ENCODE data around the gene CLTCL1.

CLTCL1 gene

DNA sequence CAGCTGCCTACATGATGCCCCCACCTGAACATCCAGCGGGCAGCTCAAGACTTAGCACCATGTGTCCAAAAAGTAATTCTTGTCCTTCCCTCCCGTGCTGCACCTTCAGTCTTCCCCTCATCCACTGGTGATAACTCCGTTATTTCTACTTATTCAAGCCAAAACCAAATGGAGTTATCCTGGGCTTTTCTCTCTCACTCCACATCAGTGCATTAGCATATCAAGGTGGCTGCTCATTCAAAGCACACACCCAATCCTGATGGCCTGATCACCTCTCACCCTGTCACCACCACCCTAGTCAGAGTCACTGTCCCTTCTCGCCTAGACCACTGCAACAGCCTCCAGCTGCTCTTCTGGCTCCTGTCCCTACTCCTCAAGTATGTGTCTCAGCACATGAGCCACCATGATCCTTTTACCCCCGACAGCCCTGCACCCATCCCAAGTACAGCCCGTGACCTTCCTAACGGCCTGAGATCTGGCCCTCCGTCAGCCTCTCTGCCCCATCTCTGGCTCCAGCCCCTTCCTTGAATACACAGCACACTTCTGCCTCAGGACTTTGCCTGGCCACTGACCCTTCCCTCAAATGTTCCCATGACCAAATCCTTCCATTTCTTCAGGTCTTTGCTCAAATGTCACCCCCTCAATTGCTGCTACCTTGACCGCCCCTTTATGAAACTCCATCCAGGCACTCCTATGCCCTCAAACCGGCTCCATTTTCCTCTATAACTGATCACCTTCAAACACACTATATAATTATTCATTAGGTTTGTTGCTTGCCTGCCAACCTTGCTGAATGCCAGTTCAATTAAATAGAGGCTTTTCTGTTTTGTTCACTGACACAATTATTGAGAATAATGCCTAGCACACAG is 93.3 kb downstream of the CLTCL1 start:
- TF ChIP-seq TAF1 (IDR thresholded peaks at IDR 0.05; ENCODE audit: borderline replicate concordance, low read depth, low read length) (no peak), POLR2AphosphoS5 (IDR thresholded peaks at IDR 0.05; ENCODE audit: low read depth, low read length) (no peak), POLR2A (IDR thresholded peaks at IDR 0.05; ENCODE audit: low read depth, low read length) (no peak)
- FAIRE-seq (no peak), DNase-seq (ENCODE audit: insufficient read length) (no peak)

DNA sequence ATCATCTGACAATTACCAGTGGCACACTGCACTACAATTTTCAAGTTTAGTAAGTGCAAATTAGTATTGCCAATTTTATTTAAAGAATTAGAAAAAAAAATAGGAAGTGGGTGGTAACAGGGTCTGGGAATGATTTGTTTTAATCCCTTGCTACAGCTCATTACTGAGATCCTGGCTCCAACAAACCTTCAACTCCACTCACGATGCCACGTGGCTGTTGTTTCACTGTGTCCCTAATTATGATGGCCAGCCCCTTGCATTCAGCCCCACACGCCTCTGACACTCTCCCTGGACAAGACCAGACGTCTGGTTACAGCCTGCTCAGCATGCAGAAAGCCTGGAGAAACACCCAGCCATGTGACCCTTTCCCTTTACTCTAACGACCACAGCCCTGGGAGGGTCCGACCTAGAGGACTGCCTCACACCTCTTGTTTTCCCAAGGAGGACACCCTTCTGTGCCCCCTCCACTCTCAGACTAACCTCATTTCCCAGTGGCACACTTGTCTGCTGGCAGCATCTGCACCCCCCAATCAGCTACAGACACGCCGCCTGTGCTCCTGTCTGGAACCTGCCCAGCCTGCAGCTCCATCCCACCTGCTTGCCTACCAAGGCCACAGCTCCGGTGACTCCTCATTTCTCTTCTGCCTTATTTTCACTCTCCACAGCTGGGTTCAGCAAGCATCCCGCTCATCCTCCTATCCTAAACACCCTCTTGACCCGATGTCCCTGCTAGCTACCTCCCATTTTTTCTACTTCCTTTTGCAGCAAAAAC is 94.5 kb downstream of the CLTCL1 start:
- FAIRE-seq (no peak), DNase-seq (ENCODE audit: insufficient read length) (no peak)
- TF ChIP-seq POLR2AphosphoS5 (IDR thresholded peaks at IDR 0.05; ENCODE audit: low read depth, low read length) = no peak
- no peak for TF ChIP-seq POLR2A (IDR thresholded peaks at IDR 0.05; ENCODE audit: low read depth, low read length)
- no peak for TF ChIP-seq TAF1 (IDR thresholded peaks at IDR 0.05; ENCODE audit: borderline replicate concordance, low read depth, low read length)

DNA sequence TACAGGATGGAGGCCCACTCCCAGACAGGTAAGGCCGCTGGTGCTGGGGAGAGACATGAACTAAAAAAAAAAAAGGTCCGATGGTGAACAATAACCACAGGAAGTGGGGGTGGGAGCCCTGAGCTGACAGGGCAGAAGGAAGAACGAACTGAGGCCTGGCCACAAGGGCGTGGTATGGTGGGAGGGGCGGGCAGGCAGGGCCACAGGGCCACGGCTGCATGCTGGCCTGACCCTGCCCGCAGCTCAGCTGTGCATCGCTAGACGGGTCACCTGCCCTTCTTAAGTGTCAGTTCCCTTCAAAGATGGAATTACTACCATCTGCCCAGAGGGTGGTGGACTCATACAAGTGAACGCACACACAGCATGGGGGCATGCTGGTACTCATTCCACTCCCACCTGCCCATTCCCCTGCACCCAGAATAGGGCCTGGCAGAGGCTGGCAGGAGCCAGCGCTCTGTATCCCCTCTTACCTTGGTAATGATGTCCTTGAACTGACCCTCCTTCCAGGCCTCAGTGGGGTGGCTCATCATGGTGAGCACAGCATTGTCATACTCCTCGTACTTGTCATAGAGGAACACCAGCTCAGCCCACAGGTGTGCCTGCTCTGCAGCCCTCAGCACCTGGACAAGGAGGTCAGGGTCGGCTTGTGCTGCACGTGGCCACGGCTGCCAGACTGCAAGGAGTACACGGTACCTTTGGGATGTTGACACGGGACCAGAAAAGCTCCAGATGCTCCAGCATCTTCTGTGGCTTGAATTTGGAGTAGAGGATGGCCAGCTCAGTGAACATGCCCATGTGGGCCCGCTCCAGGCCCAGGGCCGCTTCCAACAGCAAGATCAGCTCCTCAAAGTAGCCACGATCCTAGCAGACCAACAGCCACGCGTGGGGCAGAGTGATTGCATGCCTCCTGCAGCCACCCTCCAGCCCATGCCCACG is 95.5 kb downstream of the CLTCL1 start:
- no peak for DNase-seq (ENCODE audit: insufficient read length)
- FAIRE-seq = no peak
- no peak for TF ChIP-seq TAF1 (IDR thresholded peaks at IDR 0.05; ENCODE audit: borderline replicate concordance, low read depth, low read length)
- no peak for TF ChIP-seq POLR2AphosphoS5 (IDR thresholded peaks at IDR 0.05; ENCODE audit: low read depth, low read length)
- TF ChIP-seq POLR2A (IDR thresholded peaks at IDR 0.05; ENCODE audit: low read depth, low read length) = no peak

DNA sequence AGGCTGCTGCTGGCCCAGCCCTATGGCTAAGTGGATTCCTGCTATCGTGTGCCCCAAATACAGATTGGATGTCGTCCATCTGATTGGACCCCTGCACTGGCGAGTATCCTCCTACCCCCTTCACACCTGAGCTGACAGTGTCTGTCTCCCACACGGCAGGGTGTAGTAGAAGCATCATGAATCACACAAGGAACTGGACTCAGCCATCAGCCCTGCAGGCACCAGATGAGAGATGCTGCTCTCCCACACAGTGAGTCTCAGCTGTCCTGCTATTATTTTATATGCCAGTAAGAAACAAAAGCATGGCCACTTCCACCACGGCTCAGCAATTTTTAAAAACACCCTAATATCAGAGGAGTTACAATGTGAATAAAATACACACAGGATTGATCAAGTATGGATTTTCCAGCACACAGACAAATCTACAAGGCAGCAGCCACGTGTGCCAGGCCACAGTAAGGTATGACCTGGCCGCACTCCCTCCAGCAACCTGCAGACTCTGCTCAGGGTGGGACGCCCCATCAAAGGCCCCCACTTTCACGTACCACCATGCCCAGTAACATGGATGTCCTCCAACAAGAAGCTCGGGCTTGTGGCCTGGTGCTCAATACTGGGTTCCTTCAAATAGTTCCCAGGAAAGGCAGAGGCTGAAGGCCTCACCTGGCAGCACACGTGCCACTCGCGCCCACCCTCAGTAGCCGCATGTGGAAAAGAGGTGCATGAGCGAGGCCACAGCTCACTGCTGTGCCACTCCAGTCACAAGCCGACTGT is 96.6 kb downstream of the CLTCL1 start:
- FAIRE-seq (no peak), DNase-seq (ENCODE audit: insufficient read length) (no peak)
- TF ChIP-seq TAF1 (IDR thresholded peaks at IDR 0.05; ENCODE audit: borderline replicate concordance, low read depth, low read length) (no peak), POLR2A (IDR thresholded peaks at IDR 0.05; ENCODE audit: low read depth, low read length) (no peak), POLR2AphosphoS5 (IDR thresholded peaks at IDR 0.05; ENCODE audit: low read depth, low read length) (no peak)

DNA sequence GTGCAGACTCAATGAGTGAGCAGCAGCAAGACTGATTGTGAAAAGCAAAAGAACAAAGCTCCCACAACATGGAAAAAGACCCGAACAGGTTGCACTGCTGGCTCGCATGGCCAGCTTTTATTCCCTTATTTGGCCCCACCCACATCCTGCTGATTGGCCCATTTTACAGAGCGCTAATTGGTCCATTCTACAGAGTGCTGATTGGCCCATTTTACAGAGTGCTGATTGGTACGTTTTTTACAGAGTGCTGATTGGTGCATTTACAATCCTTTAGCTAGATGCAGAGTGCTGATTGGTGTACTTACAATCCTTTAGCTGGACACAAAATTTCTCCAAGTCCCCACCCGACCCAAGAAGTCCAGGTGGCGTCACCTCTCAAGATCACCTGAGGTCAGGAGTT is 97.6 kb downstream of the CLTCL1 start:
- FAIRE-seq = no peak
- no peak for DNase-seq (ENCODE audit: insufficient read length)
- TF ChIP-seq POLR2AphosphoS5 (IDR thresholded peaks at IDR 0.05; ENCODE audit: low read depth, low read length) = no peak
- no peak for TF ChIP-seq TAF1 (IDR thresholded peaks at IDR 0.05; ENCODE audit: borderline replicate concordance, low read depth, low read length)
- TF ChIP-seq POLR2A (IDR thresholded peaks at IDR 0.05; ENCODE audit: low read depth, low read length) = no peak

DNA sequence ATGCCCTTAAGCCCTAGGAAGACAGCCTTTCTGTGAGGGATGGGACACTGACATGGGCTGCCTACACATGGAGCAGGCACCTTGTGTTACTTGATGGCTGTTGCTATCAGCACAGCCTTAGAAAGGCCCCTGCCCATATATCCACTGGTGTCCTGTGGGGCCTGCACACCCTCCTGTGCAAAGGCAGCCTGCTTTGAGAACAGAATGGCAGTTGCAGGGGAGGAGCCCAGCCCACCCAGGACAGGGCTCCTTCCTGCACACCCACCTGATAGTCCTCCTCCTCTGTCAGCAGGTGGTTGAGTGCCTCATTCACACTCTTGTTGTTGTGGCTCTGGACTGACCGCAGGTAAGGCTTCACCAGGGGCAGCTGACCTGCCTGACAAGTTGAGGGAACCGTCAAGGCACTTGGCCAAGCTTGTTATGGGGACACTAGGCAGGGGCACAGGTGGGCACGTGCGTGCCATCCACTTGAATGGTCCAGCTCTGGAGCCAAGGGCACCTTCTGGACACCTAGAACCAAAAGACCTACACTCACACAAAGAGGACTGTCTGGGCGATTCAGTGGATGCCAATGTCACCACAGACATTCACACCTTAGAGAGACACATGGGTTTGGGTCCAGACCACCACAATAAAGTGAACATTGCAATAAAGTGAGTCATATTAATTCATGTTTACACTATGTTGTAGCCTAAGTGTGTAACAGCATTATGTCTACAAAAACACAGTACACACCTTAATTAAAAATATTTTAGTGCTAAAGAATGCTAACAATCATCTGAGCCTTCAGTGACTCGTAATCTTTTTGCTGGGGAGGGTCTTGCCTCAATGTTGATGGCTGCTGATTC is 103.6 kb downstream of the CLTCL1 start:
- FAIRE-seq = no peak
- no peak for TF ChIP-seq POLR2A (IDR thresholded peaks at IDR 0.05; ENCODE audit: low read depth, low read length)
- no peak for TF ChIP-seq TAF1 (IDR thresholded peaks at IDR 0.05; ENCODE audit: borderline replicate concordance, low read depth, low read length)
- no peak for TF ChIP-seq POLR2AphosphoS5 (IDR thresholded peaks at IDR 0.05; ENCODE audit: low read depth, low read length)
- DNase-seq (ENCODE audit: insufficient read length) = no peak

DNA sequence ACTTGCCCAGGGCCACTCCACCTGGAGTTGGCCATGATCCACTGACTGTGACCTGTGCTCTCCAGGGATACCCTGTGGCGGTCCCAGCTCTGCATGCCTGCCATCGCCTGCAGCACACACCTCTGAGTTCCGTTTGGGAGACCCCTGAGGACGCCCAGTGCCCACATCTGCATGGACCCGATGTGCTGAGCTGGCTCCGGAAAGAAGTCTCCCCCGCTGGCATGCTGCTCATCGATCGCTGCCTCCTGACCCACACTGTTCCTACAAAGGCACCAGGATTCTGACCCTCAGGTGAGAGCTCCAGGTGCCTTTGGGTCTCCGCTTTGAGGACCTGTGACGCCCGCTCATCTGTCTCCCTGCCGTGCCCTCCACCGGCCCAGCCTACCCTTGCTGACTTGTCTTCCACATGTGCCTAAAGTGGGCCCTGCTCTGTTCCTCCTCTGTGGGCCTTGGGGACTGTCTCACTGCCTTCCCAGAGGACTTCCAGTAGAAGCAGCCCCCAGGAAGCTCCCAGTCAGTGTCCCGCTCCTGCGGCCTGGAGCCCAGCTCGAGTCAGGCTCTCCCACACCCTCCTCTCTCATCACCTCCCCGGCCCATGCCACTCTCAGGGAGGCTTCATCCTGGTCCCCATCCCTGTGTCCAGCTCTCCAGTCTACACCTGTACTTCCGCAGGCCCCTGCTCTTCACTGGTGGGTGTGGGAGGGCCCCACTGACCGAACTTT is 107.1 kb downstream of the CLTCL1 start:
- FAIRE-seq = no peak

DNA sequence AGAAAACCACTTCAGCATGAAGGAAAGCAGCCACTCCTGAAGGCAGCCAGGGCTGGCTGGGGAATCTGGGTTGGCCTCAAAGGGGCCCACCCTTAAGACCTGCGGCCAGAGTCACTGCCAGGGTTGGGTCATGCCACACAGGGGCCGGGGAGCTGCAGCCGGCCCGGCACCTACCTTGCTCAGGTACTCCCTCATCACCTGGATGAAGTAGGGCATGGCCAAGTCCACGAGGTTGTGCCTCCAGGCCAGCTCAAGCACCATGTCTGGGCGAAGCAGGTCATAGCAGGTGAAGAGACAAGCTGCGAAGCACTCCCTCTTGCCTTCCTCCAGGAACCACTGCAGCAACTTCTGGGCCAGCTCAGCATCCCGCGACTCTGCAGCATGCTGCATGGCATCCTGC is 108.3 kb downstream of the CLTCL1 start:
- DNase-seq (ENCODE audit: insufficient read length) = no peak
- TF ChIP-seq POLR2A (IDR thresholded peaks at IDR 0.05; ENCODE audit: low read depth, low read length) (no peak), POLR2AphosphoS5 (IDR thresholded peaks at IDR 0.05; ENCODE audit: low read depth, low read length) (no peak), TAF1 (IDR thresholded peaks at IDR 0.05; ENCODE audit: borderline replicate concordance, low read depth, low read length) (no peak)
- FAIRE-seq = no peak

More for the DNA sequence above, 107.1 kb downstream of the CLTCL1 start:
- DNase-seq (ENCODE audit: insufficient read length) = no peak
- no peak for TF ChIP-seq POLR2AphosphoS5 (IDR thresholded peaks at IDR 0.05; ENCODE audit: low read depth, low read length)
- no peak for TF ChIP-seq TAF1 (IDR thresholded peaks at IDR 0.05; ENCODE audit: borderline replicate concordance, low read depth, low read length)
- no peak for TF ChIP-seq POLR2A (IDR thresholded peaks at IDR 0.05; ENCODE audit: low read depth, low read length)

DNA sequence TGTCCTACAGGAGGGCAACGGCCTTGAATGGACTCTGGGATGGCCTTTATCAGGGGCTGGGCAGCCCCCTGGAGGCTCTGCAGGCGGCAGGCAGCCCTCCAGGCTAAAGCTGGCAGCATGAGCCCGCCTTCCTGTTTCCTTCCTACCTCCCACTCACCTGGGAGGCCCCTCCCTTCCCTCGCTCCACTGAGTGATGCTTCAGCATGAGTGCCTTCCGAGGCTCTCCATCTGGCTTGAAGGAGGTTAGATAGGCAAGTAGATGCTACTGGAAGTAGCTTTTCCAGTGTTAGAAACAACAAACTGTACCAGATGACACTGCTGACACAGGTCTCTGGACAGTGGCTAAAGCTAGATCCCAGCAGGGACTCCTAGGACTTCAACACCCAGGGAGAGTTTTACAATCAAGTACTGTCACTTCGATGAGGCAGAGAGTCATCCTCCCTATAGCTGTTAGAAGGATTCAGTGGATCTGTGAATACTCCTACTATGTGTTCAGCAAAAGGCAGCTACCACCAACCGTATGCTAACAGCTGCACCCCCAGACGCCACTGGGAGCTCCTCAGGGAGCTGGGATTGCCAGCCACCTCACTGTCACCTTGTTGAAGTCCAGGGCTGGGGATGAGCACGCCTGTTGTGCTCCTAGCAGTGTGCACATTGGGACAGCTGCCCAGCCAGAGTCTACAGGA is 108.9 kb downstream of the CLTCL1 start:
- DNase-seq (ENCODE audit: insufficient read length) (no peak), FAIRE-seq (peak; percentile 24)
- no peak for TF ChIP-seq POLR2AphosphoS5 (IDR thresholded peaks at IDR 0.05; ENCODE audit: low read depth, low read length)
- no peak for TF ChIP-seq TAF1 (IDR thresholded peaks at IDR 0.05; ENCODE audit: borderline replicate concordance, low read depth, low read length)
- no peak for TF ChIP-seq POLR2A (IDR thresholded peaks at IDR 0.05; ENCODE audit: low read depth, low read length)

All from GM12892 (cell line).